Left renal cortex interstitium (tissue), 4 donors: ENCODE data around the gene GLUD1. TPM values are rescaled to one million over a fixed set of nuclear protein-coding genes. Genes with fewer than 3 reads are reported as not detected.
"Not testable (repeated sequence)": the region's sequence is repeated elsewhere in the genome, so short reads cannot be mapped to it uniquely, and the experiment has no call there.

Experiments used
- DNase-seq, 4 donors: peaks; one replicate each; pipeline ENCODE4 v3.0.0-alpha.2; 2013; ENCODE audit warnings: low read depth in 4 of 4, low spot score in 2 of 4, missing footprints in 1 of 4
- polyA plus RNA-seq, 4 donors: library from polyadenylated mRNA; unstranded; fragments of 120-200 nt; gene quantifications; one replicate each; pipeline ENCODE4 v1.2.1, GENCODE V29; 2013; ENCODE audit not compliant: insufficient read length in 4 of 4

The GLUD1 gene
- polyA plus RNA-seq, 4 donors, result 116 to 192 (median 163) TPM

DNA sequence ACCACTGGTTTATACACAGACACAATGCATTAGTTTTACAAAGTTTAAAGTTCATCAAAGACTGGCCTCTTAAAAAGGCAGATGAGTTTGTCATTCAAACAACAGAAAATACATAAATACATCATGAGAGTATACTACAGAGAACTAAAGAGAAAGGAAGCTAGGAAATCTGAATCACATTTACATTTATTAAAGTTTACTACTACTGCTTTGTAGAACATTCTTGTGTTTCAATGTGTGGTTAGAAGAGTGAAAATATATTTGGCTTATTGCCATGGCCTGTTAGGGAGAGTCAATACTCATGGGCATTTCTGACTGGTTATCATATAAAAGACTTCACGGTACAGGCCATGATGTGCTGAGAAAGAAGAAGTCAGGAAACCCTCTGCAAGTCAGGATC is 87.5 kb downstream of the GLUD1 start:
- DNase-seq, result not testable (repeated sequence)

DNA sequence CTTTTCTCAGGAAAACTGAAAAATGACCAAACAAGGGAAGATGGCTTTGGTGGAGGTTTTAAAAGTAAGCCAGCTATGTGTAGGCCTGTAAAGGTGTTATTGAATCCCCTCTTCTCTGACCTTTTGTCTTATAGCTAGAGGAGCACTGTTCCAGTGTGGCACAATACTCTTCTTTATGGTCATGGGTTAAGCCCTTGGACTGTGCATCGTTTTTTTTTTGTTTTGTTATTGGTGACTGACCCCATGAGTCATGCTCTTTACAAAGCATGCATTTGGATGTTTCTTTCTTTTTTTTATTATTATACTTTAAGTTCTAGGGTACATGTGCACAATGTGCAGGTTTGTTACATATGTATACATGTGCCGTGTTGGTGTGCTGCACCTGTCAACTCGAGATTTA is 94.2 kb downstream of the GLUD1 start:
- no peak for DNase-seq

Other genes starting within 250 kb of the GLUD1 start
- 10 to 100 TPM; 23.9 to 28.8 (median 26.8) TPM for gene MMRN2, start 137.2 kb downstream of the GLUD1 start, polyA plus RNA-seq
- 10 to 100 TPM; 14.5 to 29.7 (median 20.4) TPM for gene SNCG, start 136.2 kb downstream of the GLUD1 start, polyA plus RNA-seq
- 10 to 100 TPM; 20.4 to 28.6 (median 21.8) TPM for gene ADIRF, start 126.4 kb downstream of the GLUD1 start, polyA plus RNA-seq
- not detected for gene FAM25A, start 74.5 kb downstream of the GLUD1 start, polyA plus RNA-seq
- 10 to 100 TPM; 32.0 to 47.7 (median 40.6) TPM for gene SHLD2, start 363 bp upstream of the GLUD1 start, polyA plus RNA-seq
- gene NUTM2A, start 130.6 kb upstream of the GLUD1 start, polyA plus RNA-seq, result 1 to 10 TPM; 2.6 to 5.1 (median 3.1) TPM